Neural progenitor cell (in vitro differentiated cells): Measurements from ENCODE around the gene CTNNB1. TPM values are rescaled to one million over a fixed set of nuclear protein-coding genes. Genes with fewer than 3 reads are reported as not detected.

Experiments used
- DNase-seq: peaks from one replicate; pipeline ENCODE4 v3.0.0-alpha.2; 2016; ENCODE audit warnings: low spot score
- H2AFZ ChIP-seq: fragments of 200-600 bp; sonication (generic); replicated peaks from 2 replicates; pipeline ENCODE4 v1.6.1; 2016; ENCODE audit warnings: antibody characterized with exemption
- H3F3A ChIP-seq: fragments of 200-600 bp; sonication (generic); 2 replicates; pipeline ENCODE4 v1.6.1; 2016; ENCODE audit warnings: antibody characterized with exemption, low read depth
- H3K27ac ChIP-seq: fragments of 200-600 bp; sonication (generic); 2 replicates; pipeline ENCODE4 v1.5.1; 2016; ENCODE audit warnings: mild to moderate bottlenecking
- H3K27me3 ChIP-seq: fragments of 200-600 bp; sonication (generic); 2 replicates; pipeline ENCODE4 v1.6.1; 2016; ENCODE audit warnings: mild to moderate bottlenecking, moderate library complexity
- H3K36me3 ChIP-seq: fragments of 200-600 bp; sonication (generic); 2 replicates; pipeline ENCODE4 v1.5.1; 2016
- H3K4me1 ChIP-seq: fragments of 200-600 bp; sonication (generic); 2 replicates; pipeline ENCODE4 v1.6.1; 2016; ENCODE audit warnings: mixed run types
- H3K4me2 ChIP-seq: fragments of 200-600 bp; sonication (generic); 2 replicates; pipeline ENCODE4 v1.6.1; 2016
- H3K4me3 ChIP-seq: fragments of 200-600 bp; sonication (generic); 2 replicates; pipeline ENCODE4 v1.5.1; 2016
- H3K79me2 ChIP-seq: fragments of 200-600 bp; sonication (generic); 2 replicates; pipeline ENCODE4 v1.6.1; 2016; ENCODE audit warnings: low read depth
- H3K9ac ChIP-seq: fragments of 200-600 bp; sonication (generic); 2 replicates; pipeline ENCODE4 v1.6.1; 2016
- H3K9me3 ChIP-seq: fragments of 200-600 bp; sonication (generic); 2 replicates; pipeline ENCODE4 v1.5.1; 2016; ENCODE audit warnings: low read depth
- H4K20me1 ChIP-seq: fragments of 200-600 bp; sonication (generic); 2 replicates; pipeline ENCODE4 v1.6.1; 2016; ENCODE audit warnings: low read depth
- H3K27ac Mint-ChIP-seq: 3 replicates; pipeline ENCODE4 v1.8.0; 2021; ENCODE audit warnings: mixed read lengths
- H3K27me3 Mint-ChIP-seq: 2 replicates; pipeline ENCODE4 v1.8.0; 2022; ENCODE audit warnings: low read depth, mild to moderate bottlenecking, inconsistent platforms, moderate library complexity, mixed read lengths; ENCODE audit not compliant: insufficient read depth
- H3K36me3 Mint-ChIP-seq: 3 replicates; pipeline ENCODE4 v1.8.0; 2021; ENCODE audit warnings: mixed read lengths
- H3K4me1 Mint-ChIP-seq: 3 replicates; pipeline ENCODE4 v1.8.0; 2021; ENCODE audit warnings: mixed read lengths
- H3K4me3 Mint-ChIP-seq: 3 replicates; pipeline ENCODE4 v1.8.0; 2021; ENCODE audit warnings: mild to moderate bottlenecking, moderate library complexity, mixed read lengths
- H3K9me3 Mint-ChIP-seq: 3 replicates; pipeline ENCODE4 v1.8.0; 2020; ENCODE audit warnings: mixed read lengths
- CTCF ChIP-seq: fragments of 200-600 bp; sonication (generic); IDR thresholded peaks from 2 replicates; pipeline ENCODE4 v1.5.1; 2017; ENCODE audit warnings: antibody characterized with exemption, mild to moderate bottlenecking
- EZH2 ChIP-seq: fragments of 200-600 bp; sonication (generic); IDR thresholded peaks from 2 replicates; pipeline ENCODE4 v1.6.1; 2017; ENCODE audit warnings: antibody characterized with exemption, mild to moderate bottlenecking, moderate library complexity
- EZH2phosphoT487 ChIP-seq: fragments of 200-600 bp; sonication (generic); IDR thresholded peaks from 2 replicates; pipeline ENCODE4 v1.6.1; 2017; ENCODE audit warnings: antibody characterized with exemption
- total RNA-seq: library from RNA; depleted of rRNA; stranded (reverse); fragments of >200 nt; gene quantifications from 2 replicates; pipeline ENCODE4 v1.2.3, GENCODE V29; 2015; ENCODE audit warnings: low replicate concordance

CTNNB1 gene
- total RNA-seq, 1 donor from 2014 or later = 566 TPM

GRCh38 chr3:41237907-41238306 lies 38.6 kb downstream of the CTNNB1 start:
- no peaks in the 10 kb centered on the region for H3K9me3 ChIP-seq
- peaks cover 47% of the 10 kb centered on the region for H3K36me3 ChIP-seq
- peaks cover 28% of the 10 kb centered on the region for H3K4me1 ChIP-seq
- no peak overlapping the region for H3K4me2 ChIP-seq
- no peak overlapping the region for H3K4me3 ChIP-seq
- peaks cover 44% of the 10 kb centered on the region for H3K79me2 ChIP-seq
- peaks cover 45% of the 10 kb centered on the region for H3F3A ChIP-seq
- H2AFZ ChIP-seq = no peak overlapping the region
- TF ChIP-seq EZH2phosphoT487 (no peak), CTCF (no peak), EZH2 (no peak)
- Mint-ChIP-seq H3K9me3 (no peaks in the 10 kb centered on the region), H3K4me1 (peaks cover 43% of the 10 kb centered on the region), H3K36me3 (peaks cover 61% of the 10 kb centered on the region), H3K27ac (no peak overlapping the region), H3K27me3 (no peaks in the 10 kb centered on the region), H3K4me3 (no peak overlapping the region)
- H3K27ac ChIP-seq = no peak overlapping the region
- H3K9ac ChIP-seq = no peak overlapping the region
- peaks cover 72% of the 10 kb centered on the region for H4K20me1 ChIP-seq
- H3K27me3 ChIP-seq = no peaks in the 10 kb centered on the region
- no peak for DNase-seq

GRCh38 chr3:41239587-41239986 lies 40.3 kb downstream of the CTNNB1 start:
- Histone ChIP-seq H3K9me3 (no peaks in the 10 kb centered on the region), H4K20me1 (peaks cover 55% of the 10 kb centered on the region), H3K9ac (no peak overlapping the region), H3K27me3 (no peaks in the 10 kb centered on the region), H3K4me2 (no peak overlapping the region), H3K4me3 (no peak overlapping the region), H3K36me3 (peaks cover 39% of the 10 kb centered on the region), H2AFZ (no peak overlapping the region), H3K79me2 (peaks cover 39% of the 10 kb centered on the region), H3F3A (peaks cover 34% of the 10 kb centered on the region), H3K4me1 (peaks cover 23% of the 10 kb centered on the region), H3K27ac (no peak overlapping the region)
- Mint-ChIP-seq H3K36me3 (peaks cover 55% of the 10 kb centered on the region), H3K9me3 (no peaks in the 10 kb centered on the region), H3K4me3 (no peak overlapping the region), H3K27ac (no peak overlapping the region), H3K4me1 (peaks cover 36% of the 10 kb centered on the region), H3K27me3 (peaks cover 6% of the 10 kb centered on the region)
- DNase-seq = no peak
- no peak for TF ChIP-seq CTCF
- TF ChIP-seq EZH2 = no peak
- TF ChIP-seq EZH2phosphoT487 = no peak

- no peaks in the 10 kb centered on the region for H3K9me3 ChIP-seq
- peaks cover 24% of the 10 kb centered on the region for H3K36me3 ChIP-seq
- no peak overlapping the region for H2AFZ ChIP-seq
- H3F3A ChIP-seq = peaks cover 18% of the 10 kb centered on the region
- H3K27ac ChIP-seq = no peak overlapping the region
- H4K20me1 ChIP-seq = peaks cover 40% of the 10 kb centered on the region
- H3K27me3 ChIP-seq = no peaks in the 10 kb centered on the region
- TF ChIP-seq EZH2 (no peak), EZH2phosphoT487 (no peak), CTCF (no peak)
- no peak overlapping the region for H3K4me3 Mint-ChIP-seq
- H3K79me2 ChIP-seq = peaks cover 31% of the 10 kb centered on the region
- H3K36me3 Mint-ChIP-seq = peaks cover 51% of the 10 kb centered on the region
- no peak overlapping the region for H3K27ac Mint-ChIP-seq
- H3K4me1 ChIP-seq = peaks cover 10% of the 10 kb centered on the region
- no peak overlapping the region for H3K4me3 ChIP-seq
- H3K9ac ChIP-seq = no peak overlapping the region
- peaks cover 23% of the 10 kb centered on the region for H3K4me1 Mint-ChIP-seq
- H3K27me3 Mint-ChIP-seq = peaks cover 6% of the 10 kb centered on the region
- H3K9me3 Mint-ChIP-seq = no peaks in the 10 kb centered on the region
- DNase-seq = no peak
- H3K4me2 ChIP-seq = no peak overlapping the region
Observed at GRCh38 chr3:41241161-41241560, 41.9 kb downstream of the CTNNB1 start.
